BLaER1 (cell line): ENCODE data around the gene ZNF227.

Experiments used
- H3K27ac ChIP-seq: shearing (Covaris generic); formaldehyde crosslinking; 2 replicates; pipeline ENCODE4 v1.8.1; 2022
- H3K27me3 ChIP-seq: shearing (Covaris generic); formaldehyde crosslinking; 2 replicates; pipeline ENCODE4 v1.8.1; 2022
- H3K36me3 ChIP-seq: shearing (Covaris generic); formaldehyde crosslinking; 2 replicates; pipeline ENCODE4 v1.8.1; 2022
- H3K4me1 ChIP-seq: shearing (Covaris generic); formaldehyde crosslinking; 2 replicates; pipeline ENCODE4 v1.8.1; 2022
- H3K4me2 ChIP-seq: shearing (Covaris generic); formaldehyde crosslinking; 2 replicates; pipeline ENCODE4 v1.8.1; 2022
- H3K4me3 ChIP-seq: shearing (Covaris generic); formaldehyde crosslinking; 2 replicates; pipeline ENCODE4 v1.8.1; 2022
- H3K9ac ChIP-seq: shearing (Covaris generic); formaldehyde crosslinking; 2 replicates; pipeline ENCODE4 v1.8.1; 2022
- H3K9me3 ChIP-seq: shearing (Covaris generic); formaldehyde crosslinking; 2 replicates; pipeline ENCODE4 v1.8.1; 2022
- H4K20me1 ChIP-seq: shearing (Covaris generic); formaldehyde crosslinking; 2 replicates; pipeline ENCODE4 v1.8.1; 2022
- Cebpa-rat ChIP-seq: shearing (Covaris generic); IDR thresholded peaks from 2 replicates; pipeline ENCODE4 v1.8.1; 2022

The ZNF227 gene

DNA sequence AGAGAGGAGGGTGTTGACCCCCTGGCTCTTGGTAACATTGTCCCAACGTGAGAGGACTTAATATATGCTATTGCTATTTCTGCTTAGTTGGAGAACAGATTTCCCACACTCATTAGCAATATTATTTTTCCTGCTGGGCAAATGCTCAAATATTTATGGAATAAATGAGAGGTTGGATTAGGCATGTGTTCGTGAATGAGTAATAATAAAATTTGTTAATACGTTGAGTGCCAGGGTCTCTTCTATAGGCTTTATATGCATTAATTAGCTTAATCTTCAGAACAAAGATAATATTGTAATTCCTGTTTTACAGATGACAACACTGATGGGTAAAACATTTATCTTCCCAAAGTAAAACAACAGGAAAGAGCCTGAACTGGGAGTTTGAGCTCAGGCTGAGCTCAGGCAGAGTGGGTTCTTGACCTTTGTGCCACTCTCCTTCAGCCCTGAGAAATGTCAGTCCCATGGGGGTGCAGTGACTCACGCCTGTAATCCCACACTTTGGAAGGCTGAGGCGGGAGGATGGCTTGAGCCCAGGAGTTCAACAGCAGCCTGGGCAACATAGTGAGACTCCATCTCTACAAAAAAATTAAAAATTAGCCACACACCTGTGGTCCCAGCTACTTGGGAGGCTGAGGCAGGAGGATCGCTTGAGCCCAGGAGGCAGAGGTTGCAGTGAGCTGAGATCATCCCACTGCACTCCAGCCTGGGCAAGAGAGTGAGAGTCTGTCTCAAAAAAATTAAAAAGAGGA, 48.5 kb downstream of the ZNF227 start:
- Histone ChIP-seq H4K20me1 (no peaks in the 10 kb centered on the region), H3K4me1 (peaks cover 11% of the 10 kb centered on the region), H3K9me3 (peaks cover 22% of the 10 kb centered on the region), H3K4me3 (0 out of 2 replicates have a peak overlapping the region, but pooled peaks have one; percentile 59), H3K27me3 (no peaks in the 10 kb centered on the region), H3K27ac (peak overlapping the region; percentile 68; the same call in 1 of the 2 replicates), H3K9ac (no peak overlapping the region), H3K36me3 (peaks cover 11% of the 10 kb centered on the region), H3K4me2 (peak overlapping the region; percentile 77)
- TF ChIP-seq Cebpa-rat = no peak

DNA sequence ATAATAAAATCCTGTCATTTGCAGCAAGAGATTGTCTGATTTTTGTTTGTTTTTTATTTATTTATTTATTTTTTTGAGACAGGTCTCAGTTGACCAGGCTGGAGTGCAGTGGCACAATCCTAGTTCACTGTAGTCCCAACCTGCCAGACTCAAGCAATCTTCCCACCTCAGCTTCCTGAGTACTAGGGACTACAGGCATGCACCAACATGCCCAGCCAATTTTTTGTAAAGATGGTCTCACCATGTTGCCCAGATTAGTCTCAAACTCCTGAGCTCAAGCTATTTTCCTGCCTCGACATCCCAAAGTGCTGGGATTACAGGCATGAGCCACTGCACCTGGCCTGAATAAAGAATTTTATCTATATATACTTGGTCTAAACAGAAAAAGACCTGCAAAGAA, 65.0 kb downstream of the ZNF227 start:
- peaks cover 76% of the 10 kb centered on the region for H3K9me3 ChIP-seq
- H3K27me3 ChIP-seq = no peaks in the 10 kb centered on the region
- no peak overlapping the region for H3K4me2 ChIP-seq
- no peak overlapping the region for H3K27ac ChIP-seq
- H3K36me3 ChIP-seq = peaks cover 54% of the 10 kb centered on the region
- TF ChIP-seq Cebpa-rat = no peak
- no peak overlapping the region for H3K4me3 ChIP-seq
- H4K20me1 ChIP-seq = no peaks in the 10 kb centered on the region
- H3K9ac ChIP-seq = no peak overlapping the region
- no peaks in the 10 kb centered on the region for H3K4me1 ChIP-seq

DNA sequence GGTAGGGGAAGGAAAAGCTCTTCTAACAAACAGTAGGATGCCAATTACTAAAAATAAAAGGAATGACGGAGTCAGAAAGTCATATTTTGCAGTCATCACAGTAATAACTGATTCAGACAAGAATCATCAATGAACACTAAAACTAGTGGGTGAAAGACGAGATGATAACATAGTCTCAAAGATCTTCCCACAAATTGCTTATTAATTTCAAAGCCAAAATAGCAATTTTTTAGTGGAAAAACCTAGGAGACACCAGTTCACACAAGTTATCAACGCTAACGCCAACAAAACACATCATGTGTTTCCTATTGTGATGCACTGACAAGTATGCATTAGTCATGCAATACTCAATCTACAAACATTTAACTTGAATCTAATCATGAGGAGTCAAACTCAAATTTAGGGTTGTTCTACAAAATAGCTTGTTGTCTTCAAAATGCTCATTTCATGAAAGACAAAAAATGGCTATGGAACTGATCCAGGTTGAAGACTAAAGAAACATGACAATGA, 65.9 kb downstream of the ZNF227 start:
- Histone ChIP-seq H3K27me3 (no peaks in the 10 kb centered on the region), H3K9ac (no peak overlapping the region), H3K27ac (no peak overlapping the region), H3K4me2 (no peak overlapping the region), H4K20me1 (no peaks in the 10 kb centered on the region), H3K4me1 (no peaks in the 10 kb centered on the region), H3K9me3 (peaks cover 81% of the 10 kb centered on the region), H3K36me3 (peaks cover 58% of the 10 kb centered on the region), H3K4me3 (no peak overlapping the region)
- TF ChIP-seq Cebpa-rat = no peak

DNA sequence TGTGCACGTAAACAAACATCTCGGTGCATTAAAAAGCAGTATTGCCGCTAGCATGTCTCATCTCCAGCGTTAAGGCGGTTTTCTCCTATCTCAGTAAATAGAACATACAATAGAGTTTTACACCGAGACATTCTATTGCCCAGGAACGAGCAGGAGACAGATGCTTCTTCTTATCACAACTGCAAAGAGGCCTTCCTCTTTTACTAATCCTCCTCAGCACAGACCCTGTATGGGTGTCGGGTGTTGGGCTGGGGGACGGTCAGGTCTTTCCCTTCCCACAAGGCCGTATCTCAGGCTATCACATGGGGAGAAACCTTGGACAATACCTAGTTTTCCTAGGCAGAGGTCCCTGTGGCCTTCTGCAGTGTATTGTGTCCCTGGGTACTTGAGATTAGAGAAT, 68.6 kb downstream of the ZNF227 start:
- Histone ChIP-seq H3K4me2 (no peak overlapping the region), H3K27ac (no peak overlapping the region), H3K9me3 (peaks cover 68% of the 10 kb centered on the region), H3K9ac (no peak overlapping the region), H4K20me1 (no peaks in the 10 kb centered on the region), H3K27me3 (no peaks in the 10 kb centered on the region), H3K36me3 (peaks cover 52% of the 10 kb centered on the region), H3K4me1 (no peaks in the 10 kb centered on the region), H3K4me3 (no peak overlapping the region)
- no peak for TF ChIP-seq Cebpa-rat

DNA sequence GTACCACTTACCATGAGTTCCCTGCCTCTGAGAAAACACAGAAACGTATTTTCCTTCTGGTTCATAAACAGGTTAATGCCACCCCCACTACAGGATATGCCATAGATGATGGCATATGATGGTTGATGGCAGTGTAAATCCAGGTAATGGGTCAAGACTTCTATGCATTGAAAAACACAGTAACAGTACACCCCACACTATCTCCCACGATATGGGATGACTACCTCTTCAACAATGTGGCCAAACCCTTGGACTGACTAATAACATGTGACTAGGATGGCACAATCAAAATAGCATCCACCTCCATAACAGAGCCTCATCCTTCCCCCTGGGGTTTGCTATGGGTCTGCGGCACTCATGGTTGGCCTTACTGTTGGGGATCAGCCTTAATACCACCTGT, 70.5 kb downstream of the ZNF227 start:
- H4K20me1 ChIP-seq = no peaks in the 10 kb centered on the region
- peaks cover 62% of the 10 kb centered on the region for H3K9me3 ChIP-seq
- no peak overlapping the region for H3K4me2 ChIP-seq

DNA sequence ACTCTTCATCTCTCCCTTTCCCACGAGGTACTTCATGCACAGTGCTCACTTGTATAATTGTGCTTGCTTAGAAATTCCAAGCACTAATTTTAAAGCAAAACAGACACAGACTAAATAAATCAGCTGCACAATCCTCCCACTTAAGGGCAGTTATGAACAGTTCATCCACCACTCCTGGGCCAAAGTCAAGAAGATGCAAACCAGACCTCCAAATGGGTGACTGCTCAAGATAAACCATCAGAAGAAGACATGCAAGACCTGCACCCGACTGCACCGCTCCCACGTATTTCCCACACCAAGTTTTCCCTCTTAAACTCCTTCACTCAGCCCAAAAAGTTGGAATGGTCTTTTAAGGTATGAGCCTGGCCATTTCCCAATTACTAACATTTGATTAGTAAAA, 72.6 kb downstream of the ZNF227 start:
- H3K4me2 ChIP-seq = no peak overlapping the region
- TF ChIP-seq Cebpa-rat = no peak
- H3K27me3 ChIP-seq = no peaks in the 10 kb centered on the region
- H3K4me3 ChIP-seq = no peak overlapping the region
- H4K20me1 ChIP-seq = no peaks in the 10 kb centered on the region
- H3K9ac ChIP-seq = no peak overlapping the region
- H3K9me3 ChIP-seq = peaks cover 71% of the 10 kb centered on the region
- H3K27ac ChIP-seq = no peak overlapping the region
- H3K36me3 ChIP-seq = peaks cover 81% of the 10 kb centered on the region
- no peaks in the 10 kb centered on the region for H3K4me1 ChIP-seq

More for the DNA sequence above, 70.5 kb downstream of the ZNF227 start:
- Histone ChIP-seq H3K27ac (no peak overlapping the region), H3K4me1 (no peaks in the 10 kb centered on the region), H3K27me3 (no peaks in the 10 kb centered on the region), H3K9ac (no peak overlapping the region), H3K4me3 (no peak overlapping the region), H3K36me3 (peaks cover 63% of the 10 kb centered on the region)
- no peak for TF ChIP-seq Cebpa-rat
